GF-D8 (cell line): ENCODE results near the gene GJC3.
"Not testable (repeated sequence)": the region's sequence is repeated elsewhere in the genome, so short reads cannot be mapped to it uniquely, and the experiment has no call there.

Source experiments
- DNase-seq: peaks from one replicate; lab custom pipeline; 2025; lab: John Stamatoyannopoulos, UW

The GJC3 gene

DNA sequence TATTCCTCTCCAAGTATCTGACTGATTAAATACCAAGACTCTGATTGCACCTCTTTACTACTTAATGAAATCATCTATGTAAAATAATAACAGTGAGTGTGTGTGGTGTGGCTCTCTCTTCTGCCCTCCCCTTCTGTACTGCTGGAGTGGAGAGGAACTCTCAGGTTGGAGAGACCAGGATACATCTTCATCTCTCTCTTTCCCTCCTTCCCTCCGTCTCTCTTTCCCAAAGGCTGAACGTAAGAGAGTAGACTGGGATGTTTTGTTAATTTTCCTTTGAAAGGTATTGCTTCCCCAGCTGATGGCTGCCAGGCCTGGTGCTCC lies 272 bp upstream of the GJC3 start:
- no peak for DNase-seq

- no peak for DNase-seq
Observed at GRCh38 chr7:99928188-99928587, 1.2 kb downstream of the GJC3 start.

DNA sequence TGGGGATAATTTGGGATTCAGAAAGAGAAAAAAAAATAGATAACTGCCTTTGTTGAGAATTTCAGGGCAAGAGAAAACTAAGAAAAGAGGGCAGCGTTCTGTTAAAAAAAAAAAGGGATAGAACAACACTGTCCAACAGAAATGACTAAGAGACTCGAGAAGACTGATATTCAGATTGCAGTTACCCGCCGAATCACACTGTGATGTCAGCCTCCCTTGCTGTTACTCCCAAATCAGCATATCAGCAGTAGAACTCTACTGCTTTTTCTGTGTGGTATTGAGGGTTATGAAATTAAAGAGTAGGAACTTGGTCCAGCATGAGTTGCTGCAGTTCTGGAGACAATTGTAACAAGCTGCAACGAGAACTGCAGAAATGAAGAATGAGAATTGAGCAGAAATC lies 1.9 kb downstream of the GJC3 start:
- DNase-seq = no peak

DNA sequence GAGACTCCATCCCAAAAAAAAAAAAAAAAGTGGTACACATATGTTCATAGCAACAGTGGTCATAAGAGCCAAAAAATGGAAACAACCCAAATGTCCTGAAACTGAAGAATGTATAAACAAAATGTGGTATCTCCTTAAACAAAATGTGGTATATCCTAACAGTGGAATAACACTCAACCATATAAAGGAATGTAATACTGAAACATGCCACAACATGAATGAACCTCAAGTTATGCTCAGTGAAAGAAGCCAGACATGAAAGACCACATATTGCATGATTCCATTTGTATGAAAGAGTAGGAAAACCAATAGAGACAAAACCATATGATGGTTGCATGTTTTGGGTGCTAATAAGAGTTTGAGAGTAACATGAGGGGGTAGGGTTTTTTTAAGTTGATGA lies 3.1 kb downstream of the GJC3 start:
- no peak for DNase-seq

DNA sequence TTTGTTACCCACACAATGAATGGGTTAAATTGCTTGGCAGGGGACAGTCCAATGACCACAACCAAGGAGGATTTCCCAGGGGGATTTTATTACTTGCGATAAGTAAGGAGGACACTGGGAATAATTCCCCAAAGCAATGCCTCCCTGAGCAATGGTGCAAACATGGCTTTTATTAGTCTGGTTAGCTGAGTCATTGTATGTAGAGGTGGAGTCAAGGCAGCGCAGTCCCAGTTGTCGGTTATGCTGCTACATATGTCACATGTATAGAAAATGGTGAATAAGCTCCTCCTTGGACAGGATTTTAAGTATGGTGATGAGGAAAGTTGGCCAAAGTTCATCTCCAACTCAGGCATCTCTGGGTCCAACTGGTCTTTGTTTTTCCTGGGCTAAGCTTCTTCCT lies 6.2 kb downstream of the GJC3 start:
- no peak for DNase-seq

- no peak for DNase-seq
Observed at GRCh38 chr7:99920149-99920548, 9.3 kb downstream of the GJC3 start.

DNA sequence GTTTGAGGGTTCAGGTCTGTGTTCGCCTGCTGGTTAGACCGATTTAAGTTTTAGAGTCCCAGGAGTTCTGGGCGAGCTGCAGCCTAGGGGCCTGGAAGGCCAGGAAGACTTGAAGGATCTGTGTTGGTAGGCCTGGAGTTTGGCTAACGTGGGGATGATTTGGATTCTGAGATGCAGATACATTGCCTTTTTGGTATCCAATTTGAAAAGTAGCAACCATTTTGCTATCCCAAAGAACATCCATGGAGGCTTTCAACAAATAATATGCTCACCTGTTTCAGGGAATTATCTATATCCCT lies 9.7 kb downstream of the GJC3 start:
- DNase-seq = no peak

DNA sequence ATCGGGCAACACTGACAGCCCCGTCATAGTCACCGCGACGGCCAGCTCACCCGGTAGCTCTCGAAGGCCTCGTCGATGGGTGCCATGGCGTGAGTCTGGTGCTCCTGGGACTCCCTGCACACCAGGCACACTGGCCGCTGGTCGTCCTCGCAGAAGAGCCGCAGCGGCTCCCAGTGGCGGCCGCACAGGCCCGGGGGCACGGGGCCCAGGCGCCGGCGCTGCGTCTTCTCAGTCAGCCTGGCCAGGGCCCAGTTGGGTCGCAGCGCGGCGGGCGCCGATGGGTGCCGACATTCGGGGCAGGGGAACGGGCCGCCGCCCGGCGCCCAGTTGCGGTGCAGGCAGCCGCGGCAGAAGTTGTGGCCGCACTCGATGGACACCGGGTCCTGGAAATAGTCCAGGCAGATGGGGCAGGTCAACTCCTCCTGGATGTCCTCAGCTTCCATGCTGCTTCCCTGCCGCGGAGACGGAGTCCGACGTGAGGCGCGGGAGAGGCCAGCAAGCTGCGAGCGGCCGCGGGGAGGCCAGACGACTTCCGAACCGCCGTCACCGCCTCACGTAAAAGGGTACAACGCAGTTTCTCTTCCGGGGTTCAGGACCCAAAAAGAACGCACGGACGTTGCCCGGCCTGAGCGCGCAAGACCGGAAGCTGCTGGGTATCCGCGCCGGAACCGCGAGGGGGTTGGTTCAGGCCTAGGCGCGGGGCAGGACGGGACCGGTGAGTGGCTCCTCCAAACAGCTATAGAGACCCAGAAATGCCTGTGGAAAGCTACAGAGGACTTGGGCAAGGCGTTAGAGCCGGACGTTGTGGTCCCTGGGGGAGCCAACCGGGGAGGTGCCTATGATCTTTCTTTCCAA lies 10.2 kb downstream of the GJC3 start, which contains the start of gene TRIM4:
TSS of gene TRIM4 (minus strand) at position 572 of the 855 bp plus-strand sequence. CDS start at position 443, 129 bp downstream.
- DNase-seq = peak; percentile 89

DNA sequence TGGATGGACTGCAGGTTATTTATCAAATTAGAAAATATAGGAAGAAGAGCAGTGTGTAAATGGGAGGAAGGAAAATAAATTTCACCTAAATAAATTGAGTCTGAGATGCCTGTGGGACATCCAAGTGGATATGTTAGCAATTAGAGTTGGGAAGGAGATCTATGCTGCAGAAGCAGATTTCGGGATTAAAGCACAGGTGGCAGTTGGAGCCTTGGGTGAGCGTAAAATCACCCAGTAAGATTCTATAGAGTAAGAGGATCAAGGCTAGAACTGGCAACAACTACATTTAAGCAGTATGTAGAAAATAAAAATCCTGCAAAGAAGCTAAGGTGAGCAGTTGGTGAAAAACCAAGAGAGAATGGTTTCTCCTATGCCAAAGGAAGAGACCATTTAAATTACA lies 18.4 kb downstream of the GJC3 start:
- no peak for DNase-seq

DNA sequence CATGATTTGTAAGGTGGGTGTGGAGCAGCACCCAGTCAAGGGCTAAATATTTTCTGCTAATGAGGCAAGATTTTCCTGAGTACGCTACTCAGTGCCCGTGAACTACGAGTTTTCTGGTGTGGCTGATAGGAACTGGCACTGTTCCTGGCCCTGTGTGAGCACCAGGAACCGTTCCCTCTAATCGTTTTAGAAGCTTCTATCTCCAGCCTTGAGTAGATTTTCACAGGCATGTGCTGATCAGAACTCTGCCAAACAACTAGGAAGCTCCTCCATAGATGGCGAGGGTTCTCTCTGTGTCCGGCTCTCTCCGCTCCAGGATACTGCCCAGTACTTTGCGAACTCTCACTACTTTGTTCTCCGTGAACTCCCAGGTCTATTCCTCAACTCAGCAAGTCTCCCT lies 27.8 kb downstream of the GJC3 start:
- DNase-seq = no peak

DNA sequence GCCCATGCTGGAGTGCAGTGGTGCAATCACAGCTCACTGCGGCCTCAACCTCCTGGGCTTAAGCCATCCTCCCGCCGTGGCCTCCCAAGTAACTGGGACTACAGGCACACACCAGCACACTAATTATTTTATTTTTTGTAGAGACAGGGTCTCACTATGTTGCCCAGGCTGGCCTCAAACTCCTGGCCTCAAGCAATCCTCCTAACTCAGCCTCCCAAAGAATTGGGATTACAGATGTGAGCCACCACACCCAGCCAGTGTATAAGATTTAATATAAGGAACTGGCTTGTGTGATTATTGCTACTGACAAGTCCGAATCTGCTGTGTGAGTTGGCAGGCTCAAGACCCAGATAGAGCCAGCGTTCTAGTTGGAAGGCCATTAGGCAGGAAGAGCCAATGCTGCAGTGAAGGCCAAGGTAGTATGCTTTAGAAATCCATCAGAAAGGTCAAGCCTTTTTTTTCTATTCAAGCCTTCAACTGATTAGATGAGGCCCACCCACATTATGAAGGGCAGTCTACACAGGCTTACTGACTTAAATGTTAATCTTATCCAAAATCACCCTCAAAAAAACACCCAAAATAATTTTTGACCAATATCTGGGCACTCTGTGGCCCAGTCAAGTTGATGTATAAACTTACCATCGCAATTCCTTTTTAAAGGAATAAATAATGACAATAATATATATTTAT lies 29.4 kb downstream of the GJC3 start:
- DNase-seq = no peak

- no peak for DNase-seq
Observed at GRCh38 chr7:99898836-99899235, 30.6 kb downstream of the GJC3 start.

DNA sequence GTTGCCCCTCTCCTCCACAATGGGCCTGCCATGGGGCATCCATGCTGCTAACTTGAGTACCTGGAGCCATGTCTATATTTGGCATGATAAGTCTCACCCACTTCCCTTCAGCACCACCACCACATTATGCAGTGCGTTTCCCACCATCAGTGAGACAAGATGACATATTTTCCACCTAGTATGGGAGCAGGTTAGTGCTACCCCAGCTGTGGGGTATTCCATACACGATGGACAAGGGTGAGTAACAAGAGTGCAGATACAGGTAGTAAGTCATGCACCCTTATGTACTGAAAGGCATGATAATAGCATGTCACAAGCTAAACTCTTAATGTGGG lies 31.4 kb downstream of the GJC3 start:
- no peak for DNase-seq

DNA sequence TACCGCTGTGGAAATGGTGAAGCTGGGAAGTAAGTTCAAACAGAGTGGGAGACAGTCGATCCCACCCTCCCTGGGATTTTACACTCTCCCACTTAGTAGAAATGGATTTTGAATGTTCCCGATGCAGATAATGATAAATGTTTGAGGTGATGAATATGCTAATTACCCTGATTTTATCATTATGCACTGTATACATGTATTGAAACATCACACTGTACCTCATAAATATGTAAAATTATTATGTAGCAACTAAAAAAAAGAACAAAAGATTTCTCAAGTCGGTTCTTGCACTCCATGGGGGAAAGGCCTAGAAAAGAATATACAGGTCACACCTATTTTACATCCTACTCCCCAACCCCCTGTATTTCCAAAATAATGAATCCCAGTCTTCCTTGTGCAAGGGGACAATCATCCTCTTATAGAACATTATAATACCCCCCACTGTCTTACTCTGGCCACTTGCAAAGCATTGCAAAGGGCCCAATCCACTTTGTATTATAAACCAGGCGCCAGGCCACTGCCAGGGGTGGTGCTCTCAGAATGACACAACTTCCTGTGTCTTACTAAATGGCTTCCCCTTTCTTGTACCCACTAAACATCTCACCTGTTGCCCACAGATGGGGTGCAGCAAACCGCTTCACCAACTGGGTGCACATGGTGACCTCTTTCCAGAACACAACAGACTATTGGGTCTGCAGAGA lies 31.9 kb downstream of the GJC3 start:
- DNase-seq = no peak

DNA sequence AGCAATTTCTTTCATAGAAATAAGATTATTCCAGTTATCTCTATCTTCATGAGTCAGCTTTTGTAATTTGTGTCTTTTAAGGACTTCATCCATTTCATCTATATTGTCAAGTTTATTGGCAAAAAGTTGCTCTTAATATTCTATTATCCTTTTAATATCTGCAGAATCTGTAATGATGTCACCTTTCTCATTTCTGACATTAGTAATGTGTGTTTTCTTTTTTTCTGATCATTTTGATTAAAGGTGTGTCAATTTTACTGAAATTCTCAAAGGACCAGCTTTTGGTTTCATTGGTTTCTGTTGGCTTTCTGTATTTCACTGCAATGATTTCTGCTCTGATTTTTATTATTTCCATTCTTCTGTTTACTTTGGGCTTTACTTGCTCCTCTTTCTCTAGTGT lies 34.7 kb downstream of the GJC3 start:
- no peak for DNase-seq

DNA sequence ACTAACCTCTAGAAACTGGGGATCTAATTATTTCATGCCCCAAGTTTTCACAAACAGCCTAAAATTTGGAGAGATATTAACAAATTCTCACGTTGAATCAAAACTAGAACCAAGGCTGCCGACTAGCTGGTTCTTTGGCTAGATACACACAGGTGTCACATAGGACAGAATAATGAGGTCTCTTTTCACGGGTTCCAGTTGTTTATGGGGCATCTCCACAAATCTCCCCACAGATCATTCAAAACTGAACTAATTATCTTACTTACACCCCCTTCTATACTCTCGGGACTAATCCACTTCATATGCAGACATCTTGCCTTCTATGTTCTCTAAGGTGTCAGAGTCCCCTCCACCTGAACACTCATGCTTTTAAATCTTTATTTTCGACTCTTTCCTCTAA lies 36.1 kb downstream of the GJC3 start:
- no peak for DNase-seq

DNA sequence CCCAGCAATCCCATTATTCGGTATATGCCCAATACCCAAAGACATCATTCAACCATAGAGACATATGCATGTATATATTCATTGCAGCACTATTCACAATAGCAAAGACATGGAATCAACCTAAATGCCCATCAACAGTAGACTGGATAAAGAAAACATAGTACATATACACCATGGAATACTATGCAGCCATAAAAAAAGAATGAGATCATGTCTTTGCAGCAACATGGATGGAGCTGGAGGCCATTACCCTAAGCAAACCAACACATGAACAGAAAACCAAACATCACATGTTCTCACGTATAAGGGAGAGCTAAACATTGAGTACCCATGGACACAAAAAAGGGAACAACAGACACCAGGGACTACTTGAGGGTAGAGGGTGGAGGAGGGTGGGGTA lies 39.1 kb downstream of the GJC3 start:
- DNase-seq = not testable (repeated sequence)

GRCh38 chr7:99888366-99888765 lies 41.1 kb downstream of the GJC3 start:
- DNase-seq = not testable (repeated sequence)

DNA sequence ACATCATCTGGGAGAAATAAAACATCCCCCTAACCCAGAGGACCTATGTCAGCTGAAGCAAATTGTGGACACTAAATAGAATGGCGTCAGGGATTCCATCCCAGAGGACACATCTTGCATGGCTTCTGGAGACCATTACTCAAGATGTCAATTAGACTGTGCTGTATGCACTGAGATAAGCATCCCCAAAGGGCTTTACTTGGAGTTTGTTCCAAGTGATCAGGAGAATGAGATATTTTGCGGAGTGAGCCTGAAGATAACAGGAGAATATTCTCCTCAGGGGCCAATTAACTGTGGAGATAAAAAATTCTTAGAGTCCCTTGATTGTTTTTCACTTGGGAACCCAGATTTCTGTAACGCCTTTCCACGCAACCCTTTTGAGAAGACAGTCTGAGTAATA lies 48.0 kb downstream of the GJC3 start:
- no peak for DNase-seq

DNA sequence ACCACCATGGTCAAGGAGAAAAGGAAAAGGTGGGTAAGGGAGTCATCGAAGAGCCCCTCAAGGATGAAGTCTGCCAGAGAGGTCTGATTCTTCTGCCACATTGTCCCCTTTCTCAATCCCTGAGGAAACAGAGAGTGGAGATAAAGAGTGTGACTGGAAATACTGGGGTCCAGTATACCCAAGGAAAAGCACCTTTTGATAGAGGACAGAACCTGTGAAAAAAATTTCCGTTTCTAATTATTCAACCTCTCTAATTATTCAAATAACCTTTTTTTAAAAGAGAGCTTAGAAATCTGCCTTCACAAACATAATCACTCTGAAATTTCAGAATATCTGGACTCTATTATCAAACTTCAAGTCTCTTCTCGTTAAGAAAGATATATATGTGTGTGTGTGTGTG lies 52.5 kb downstream of the GJC3 start, which contains the start of gene OR2AE1:
TSS of gene OR2AE1 (minus strand) at position 101 of the 400 bp plus-strand sequence. CDS start at position 101, 0 bp downstream.
- no peak for DNase-seq

DNA sequence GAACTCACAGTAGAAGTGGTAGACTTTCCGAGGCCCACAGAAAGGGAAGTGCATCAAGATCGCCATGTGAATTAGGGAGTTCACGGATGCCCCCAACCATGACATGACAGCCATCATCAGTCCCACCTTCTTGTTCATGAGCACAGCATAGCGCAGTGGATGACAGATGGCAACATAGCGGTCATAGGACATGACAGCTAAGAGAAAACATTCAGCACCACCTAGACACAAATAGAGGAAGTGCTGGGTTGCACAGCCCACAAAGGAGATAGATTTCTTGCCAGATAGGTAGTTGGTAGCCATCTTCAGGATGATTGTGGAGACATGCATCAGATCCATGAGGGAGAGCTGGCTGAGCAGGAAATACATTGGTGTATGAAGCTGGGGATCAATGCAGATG lies 52.9 kb downstream of the GJC3 start:
- DNase-seq = peak; percentile 75
